ENCODE results near the gene NOL4L.

NOL4L gene

DNA sequence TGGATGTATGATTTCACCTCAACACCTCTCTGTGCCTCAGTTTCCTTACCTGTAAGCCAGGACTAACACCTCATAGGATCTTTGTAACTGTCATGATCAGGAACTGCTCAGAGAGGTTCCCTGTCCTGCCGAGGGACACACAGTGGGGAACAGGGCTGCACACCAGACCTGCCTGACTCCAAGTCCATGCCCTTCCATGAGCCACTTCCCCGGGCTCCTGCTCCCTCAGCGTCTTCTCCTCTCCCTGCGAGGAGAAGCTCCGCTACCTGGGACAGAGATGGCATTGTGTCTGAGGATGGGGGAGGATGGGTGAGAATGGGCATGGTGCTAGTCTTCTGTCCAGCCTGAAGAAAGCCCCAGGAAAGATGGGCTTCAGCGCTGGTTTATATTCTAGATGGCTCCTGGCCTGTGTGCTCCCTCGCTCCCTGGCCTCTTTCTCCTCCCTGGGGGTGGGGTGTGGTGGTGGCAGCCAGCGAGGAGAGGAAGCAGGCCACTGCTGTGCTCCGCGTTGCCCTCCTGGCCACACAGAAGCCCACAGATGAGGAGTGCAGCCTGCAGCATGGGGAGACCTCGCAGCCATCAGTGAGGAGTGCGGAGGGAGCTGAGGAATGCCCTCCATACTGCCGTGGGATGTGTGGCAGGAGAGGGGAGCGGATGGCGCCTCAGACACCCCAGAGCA lies 67.1 kb downstream of the NOL4L start:
- FAIRE-seq (no peak), DNase-seq (ENCODE audit: insufficient read length, low spot score) (no peak)
- no peak for TF ChIP-seq SPI1 (IDR thresholded peaks at IDR 0.05; ENCODE audit: low read depth, low read length)
- no peak for TF ChIP-seq PAX5 (IDR thresholded peaks at IDR 0.05; ENCODE audit: insufficient read depth, low read length, severe bottlenecking)
- TF ChIP-seq TAF1 (IDR thresholded peaks at IDR 0.05; ENCODE audit: low read depth, low read length), result no peak
- no peak for TF ChIP-seq POLR2A (IDR thresholded peaks at IDR 0.05; ENCODE audit: low read depth, low read length)
- TF ChIP-seq POU2F2 (IDR thresholded peaks at IDR 0.05; ENCODE audit: low read depth, low read length), result no peak
- TF ChIP-seq POLR2AphosphoS5 (IDR thresholded peaks at IDR 0.05; ENCODE audit: low read depth, low read length), result no peak

GRCh38 chr20:32517518-32517873 lies 67.6 kb downstream of the NOL4L start:
- FAIRE-seq (no peak), DNase-seq (ENCODE audit: insufficient read length, low spot score) (no peak)
- no peak for TF ChIP-seq TAF1 (IDR thresholded peaks at IDR 0.05; ENCODE audit: low read depth, low read length)
- no peak for TF ChIP-seq POU2F2 (IDR thresholded peaks at IDR 0.05; ENCODE audit: low read depth, low read length)
- no peak for TF ChIP-seq POLR2A (IDR thresholded peaks at IDR 0.05; ENCODE audit: low read depth, low read length)
- TF ChIP-seq SPI1 (IDR thresholded peaks at IDR 0.05; ENCODE audit: low read depth, low read length), result no peak
- no peak for TF ChIP-seq POLR2AphosphoS5 (IDR thresholded peaks at IDR 0.05; ENCODE audit: low read depth, low read length)
- no peak for TF ChIP-seq PAX5 (IDR thresholded peaks at IDR 0.05; ENCODE audit: insufficient read depth, low read length, severe bottlenecking)

GRCh38 chr20:32516583-32517517 lies 68.3 kb downstream of the NOL4L start:
- no peak for FAIRE-seq
- TF ChIP-seq PAX5 (IDR thresholded peaks at IDR 0.05; ENCODE audit: insufficient read depth, low read length, severe bottlenecking) (no peak), TAF1 (IDR thresholded peaks at IDR 0.05; ENCODE audit: low read depth, low read length) (no peak), POLR2AphosphoS5 (IDR thresholded peaks at IDR 0.05; ENCODE audit: low read depth, low read length) (no peak), SPI1 (IDR thresholded peaks at IDR 0.05; ENCODE audit: low read depth, low read length) (no peak), POLR2A (IDR thresholded peaks at IDR 0.05; ENCODE audit: low read depth, low read length) (no peak)
- DNase-seq (ENCODE audit: insufficient read length, low spot score), result no peak

GRCh38 chr20:32515631-32516101 lies 69.5 kb downstream of the NOL4L start:
- DNase-seq (ENCODE audit: insufficient read length, low spot score) (no peak), FAIRE-seq (no peak)
- TF ChIP-seq TAF1 (IDR thresholded peaks at IDR 0.05; ENCODE audit: low read depth, low read length) (no peak), POLR2AphosphoS5 (IDR thresholded peaks at IDR 0.05; ENCODE audit: low read depth, low read length) (no peak), PAX5 (IDR thresholded peaks at IDR 0.05; ENCODE audit: insufficient read depth, low read length, severe bottlenecking) (no peak), POLR2A (IDR thresholded peaks at IDR 0.05; ENCODE audit: low read depth, low read length) (no peak), POU2F2 (IDR thresholded peaks at IDR 0.05; ENCODE audit: low read depth, low read length) (no peak), SPI1 (IDR thresholded peaks at IDR 0.05; ENCODE audit: low read depth, low read length) (no peak)

DNA sequence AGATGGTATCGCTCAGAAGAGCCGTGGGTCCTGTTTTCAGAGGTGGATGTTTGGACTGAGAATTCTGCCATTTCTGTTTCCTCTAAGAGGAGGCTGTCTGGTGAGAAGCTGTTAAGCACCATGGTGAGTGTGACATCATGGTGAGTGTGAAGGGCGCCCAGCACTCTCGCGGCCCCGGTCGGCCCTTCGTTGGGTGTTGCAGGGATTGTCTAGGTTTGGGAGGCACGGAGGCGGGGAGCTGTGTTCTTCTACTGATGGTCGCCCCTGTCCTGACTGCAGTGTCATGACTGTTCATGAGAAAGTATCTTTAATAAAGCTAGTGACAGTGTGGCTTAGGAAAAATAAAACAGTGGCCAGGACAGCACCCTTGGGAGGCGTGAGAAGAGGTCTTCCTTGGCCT lies 70.4 kb downstream of the NOL4L start:
- DNase-seq (ENCODE audit: insufficient read length, low spot score), result no peak
- no peak for FAIRE-seq
- TF ChIP-seq POLR2AphosphoS5 (IDR thresholded peaks at IDR 0.05; ENCODE audit: low read depth, low read length) (no peak), SPI1 (IDR thresholded peaks at IDR 0.05; ENCODE audit: low read depth, low read length) (no peak), POU2F2 (IDR thresholded peaks at IDR 0.05; ENCODE audit: low read depth, low read length) (no peak), PAX5 (IDR thresholded peaks at IDR 0.05; ENCODE audit: insufficient read depth, low read length, severe bottlenecking) (no peak), TAF1 (IDR thresholded peaks at IDR 0.05; ENCODE audit: low read depth, low read length) (no peak), POLR2A (IDR thresholded peaks at IDR 0.05; ENCODE audit: low read depth, low read length) (no peak)

DNA sequence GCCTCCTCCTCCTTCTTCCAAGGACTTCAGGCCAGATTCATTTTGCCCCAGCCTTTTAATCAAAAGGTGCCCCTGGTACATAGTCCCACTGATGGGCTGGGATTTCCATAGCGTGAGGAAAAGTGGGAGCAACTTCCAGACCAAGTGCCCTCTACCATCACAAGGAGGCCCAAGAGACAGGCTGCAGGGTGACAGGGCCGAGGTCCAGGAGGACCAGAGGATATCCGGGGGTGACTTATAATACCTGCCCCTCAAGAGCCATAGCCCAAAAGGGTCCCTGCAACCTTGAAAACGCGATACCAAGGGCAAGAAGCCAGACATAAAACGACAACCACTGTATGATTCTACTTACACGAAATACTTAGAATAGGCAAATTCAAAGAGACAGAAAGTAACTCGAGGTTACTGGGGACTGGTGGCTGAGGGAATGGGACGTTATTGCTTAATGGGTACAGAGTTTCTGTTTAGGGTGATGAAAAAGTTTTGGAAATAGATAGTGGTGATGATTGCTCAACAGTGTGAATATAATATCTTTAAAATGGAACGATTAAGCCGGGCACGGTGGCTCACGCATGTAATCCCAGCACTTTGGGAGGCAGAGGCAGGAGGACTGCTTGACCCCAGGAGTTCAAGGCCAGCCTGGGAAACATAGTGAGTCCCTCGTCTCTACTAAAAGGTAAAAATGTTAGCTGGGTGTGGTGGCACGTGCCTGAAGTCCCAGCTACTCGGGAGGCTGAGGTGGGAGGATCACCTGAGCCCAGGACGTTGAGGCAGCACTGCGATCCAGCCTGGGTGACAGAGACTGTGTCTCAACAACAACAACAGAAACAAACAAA lies 71.9 kb downstream of the NOL4L start:
- DNase-seq (ENCODE audit: insufficient read length, low spot score) (no peak), FAIRE-seq (no peak)
- TF ChIP-seq PAX5 (IDR thresholded peaks at IDR 0.05; ENCODE audit: insufficient read depth, low read length, severe bottlenecking) (no peak), POU2F2 (IDR thresholded peaks at IDR 0.05; ENCODE audit: low read depth, low read length) (no peak), POLR2A (IDR thresholded peaks at IDR 0.05; ENCODE audit: low read depth, low read length) (no peak), TAF1 (IDR thresholded peaks at IDR 0.05; ENCODE audit: low read depth, low read length) (no peak), POLR2AphosphoS5 (IDR thresholded peaks at IDR 0.05; ENCODE audit: low read depth, low read length) (no peak)

- DNase-seq (ENCODE audit: insufficient read length, low spot score), result no peak
- no peak for FAIRE-seq
- TF ChIP-seq POU2F2 (IDR thresholded peaks at IDR 0.05; ENCODE audit: low read depth, low read length) (no peak), POLR2AphosphoS5 (IDR thresholded peaks at IDR 0.05; ENCODE audit: low read depth, low read length) (no peak), TAF1 (IDR thresholded peaks at IDR 0.05; ENCODE audit: low read depth, low read length) (no peak), POLR2A (IDR thresholded peaks at IDR 0.05; ENCODE audit: low read depth, low read length) (no peak), SPI1 (IDR thresholded peaks at IDR 0.05; ENCODE audit: low read depth, low read length) (no peak), PAX5 (IDR thresholded peaks at IDR 0.05; ENCODE audit: insufficient read depth, low read length, severe bottlenecking) (no peak)
Observed at GRCh38 chr20:32512047-32512385, 73.1 kb downstream of the NOL4L start.

DNA sequence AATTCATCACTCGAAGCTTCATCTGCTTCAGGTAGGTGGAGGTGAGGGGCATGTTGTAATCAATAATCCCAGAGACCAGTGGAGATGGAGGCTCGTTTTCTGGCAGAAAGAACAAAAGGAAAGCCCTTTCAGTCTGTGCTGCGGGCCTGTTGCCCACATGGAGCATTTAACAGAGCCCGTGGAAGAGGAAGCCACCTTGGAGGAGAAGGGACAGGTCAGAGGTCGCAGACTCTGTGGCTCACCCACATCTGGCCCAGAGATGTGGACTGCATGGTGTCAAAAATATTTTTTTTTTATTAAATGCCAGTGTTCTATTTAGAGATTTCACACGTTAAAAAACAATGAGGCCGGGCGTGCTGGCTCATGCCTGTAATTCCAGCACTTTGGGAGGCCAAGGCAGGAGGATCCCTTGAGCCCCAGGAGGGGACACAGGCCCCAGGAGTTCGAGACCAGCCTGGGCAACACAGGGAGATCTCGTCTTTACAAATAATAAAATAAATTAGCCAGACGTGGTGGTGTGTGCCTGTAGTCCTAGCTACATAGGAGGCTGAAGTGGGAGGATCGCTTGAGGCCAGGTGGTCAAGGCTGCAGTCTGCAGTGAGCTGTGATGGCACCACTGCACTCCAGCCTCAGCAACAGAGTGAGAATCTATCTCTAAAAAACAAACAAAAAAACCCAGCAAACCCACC lies 73.6 kb downstream of the NOL4L start:
- FAIRE-seq, result no peak

More for the DNA sequence above, 73.6 kb downstream of the NOL4L start:
- DNase-seq (ENCODE audit: insufficient read length, low spot score), result no peak
- TF ChIP-seq POLR2A (IDR thresholded peaks at IDR 0.05; ENCODE audit: low read depth, low read length), result no peak
- no peak for TF ChIP-seq SPI1 (IDR thresholded peaks at IDR 0.05; ENCODE audit: low read depth, low read length)
- no peak for TF ChIP-seq POU2F2 (IDR thresholded peaks at IDR 0.05; ENCODE audit: low read depth, low read length)
- no peak for TF ChIP-seq POLR2AphosphoS5 (IDR thresholded peaks at IDR 0.05; ENCODE audit: low read depth, low read length)
- TF ChIP-seq TAF1 (IDR thresholded peaks at IDR 0.05; ENCODE audit: low read depth, low read length), result no peak
- TF ChIP-seq PAX5 (IDR thresholded peaks at IDR 0.05; ENCODE audit: insufficient read depth, low read length, severe bottlenecking), result no peak
